H1 (cell line): ENCODE results near the gene SON. TPM values are rescaled to one million over a fixed set of nuclear protein-coding genes. Genes with fewer than 3 reads are reported as not detected.
A peak's percentile ranks its signal among the peaks of the same experiment; 100 is the strongest.

Experiments used
- CTCF ChIA-PET: fragments of 300-600 bp; sonication (Branson Sonifier 250); formaldehyde crosslinking; loops from one replicate; lab custom pipeline; 2021; ENCODE audit not compliant: partially characterized antibody; lab: Charles Lee
- POLR2A ChIA-PET: fragments of 300-600 bp; sonication (Branson Sonifier 250); formaldehyde crosslinking; loops from one replicate; lab custom pipeline; 2021; ENCODE audit warnings: inconsistent platforms; ENCODE audit not compliant: partially characterized antibody; lab: Charles Lee
- DNase-seq, 2 experiments: peaks; one replicate each; pipeline versions ENCODE4 v3.0.0 to v3.0.0-alpha.2; 2010 to 2022; ENCODE audit warnings: low spot score in 2 of 2, low read depth in 1 of 2, mixed read lengths in 1 of 2
- FAIRE-seq: peaks from 2 replicates; lab custom pipeline; 2011; peaks lifted over from hg19 to GRCh38; lab: Jason Lieb, UNC
- H2AFZ ChIP-seq: 2 replicates; pipeline ENCODE4 v1.8.1; 2012; ENCODE audit warnings: low read length, inconsistent platforms
- H2AK5ac ChIP-seq: 2 replicates; pipeline ENCODE4 v1.6.1; 2013; ENCODE audit warnings: low read depth, low read length
- H2BK120ac ChIP-seq: replicated peaks from 2 replicates; pipeline ENCODE3; 2013; ENCODE audit warnings: low read depth, low read length, inconsistent platforms
- H2BK12ac ChIP-seq: 2 replicates; pipeline ENCODE4 v1.6.1; 2013; ENCODE audit warnings: low read depth, low read length
- H2BK15ac ChIP-seq: 2 replicates; pipeline ENCODE4 v1.6.1; 2013; ENCODE audit warnings: low read length
- H2BK20ac ChIP-seq: 2 replicates; pipeline ENCODE4 v1.6.1; 2013; ENCODE audit warnings: low read length
- H2BK5ac ChIP-seq: 2 replicates; pipeline ENCODE4 v1.6.1; 2013; ENCODE audit warnings: low read depth, low read length
- H3K14ac ChIP-seq: 2 replicates; pipeline ENCODE4 v1.6.1; 2013; ENCODE audit warnings: inconsistent platforms; ENCODE audit not compliant: insufficient read length
- H3K18ac ChIP-seq: 2 replicates; pipeline ENCODE4 v1.6.1; 2013; ENCODE audit warnings: low read length; ENCODE audit errors: extremely low read depth
- H3K23ac ChIP-seq: 2 replicates; pipeline ENCODE4 v1.6.1; 2013; ENCODE audit warnings: inconsistent platforms; ENCODE audit not compliant: insufficient read length
- H3K23me2 ChIP-seq: 2 replicates; pipeline ENCODE4 v1.6.1; 2013; ENCODE audit warnings: low read depth, low read length
- H3K27ac ChIP-seq: 2 replicates; pipeline ENCODE4 v1.6.1; 2011; ENCODE audit warnings: low read depth, low read length, inconsistent platforms
- H3K27me3 ChIP-seq, 4 experiments: replicated peaks in 1 of 4; 1 replicate in 1 of 4; 2 replicates in 3 of 4; pipeline versions ENCODE4 v1.6.1 to v1.8.1; 2011 to 2013; ENCODE audit warnings: low read length in 3 of 4, mild to moderate bottlenecking in 3 of 4, inconsistent platforms in 2 of 4, mixed read lengths in 2 of 4, moderate library complexity in 1 of 4; ENCODE audit not compliant: control insufficient read depth in 3 of 4, insufficient read depth in 3 of 4; ENCODE audit errors: extremely low read depth in 1 of 4
- H3K36me3 ChIP-seq, 4 experiments: 2 replicates each; pipeline versions ENCODE4 v1.6.1 to v1.8.1; 2011 to 2013; ENCODE audit warnings: mild to moderate bottlenecking in 4 of 4, low read length in 3 of 4, moderate library complexity in 2 of 4, control low read depth in 1 of 4, inconsistent platforms in 1 of 4; ENCODE audit not compliant: insufficient read depth in 4 of 4, control insufficient read depth in 2 of 4
- H3K4ac ChIP-seq: replicated peaks from 2 replicates; pipeline ENCODE3; 2013; ENCODE audit warnings: low read length, low read depth, mixed read lengths, inconsistent platforms; ENCODE audit not compliant: insufficient read length
- H3K4me1 ChIP-seq, 4 experiments: replicated peaks in 1 of 4; 1 replicate in 1 of 4; 2 replicates in 3 of 4; pipeline versions ENCODE4 v1.6.1 to v1.8.1; 2011 to 2013; ENCODE audit warnings: low read length in 3 of 4, inconsistent platforms in 2 of 4, mixed read lengths in 1 of 4; ENCODE audit not compliant: insufficient read depth in 4 of 4, control insufficient read depth in 3 of 4
- H3K4me2 ChIP-seq, 2 experiments: 2 replicates each; pipeline versions ENCODE4 v1.6.1 to v1.8.1; 2011 to 2013; ENCODE audit warnings: low read depth in 2 of 2, low read length in 2 of 2, control low read depth in 1 of 2, inconsistent platforms in 1 of 2, mild to moderate bottlenecking in 1 of 2; ENCODE audit not compliant: insufficient read depth in 1 of 2
- H3K4me3 ChIP-seq, 4 experiments: fragments of 200-600, 300-600 bp in 1 of 4; sonication (generic), shearing (Covaris generic), sonication (Bioruptor Twin) in 1 of 4; 2 replicates each; pipeline versions ENCODE4 v1.5.1 to v1.8.1; 2011 to 2016; ENCODE audit warnings: low read length in 4 of 4, low read depth in 3 of 4, control low read depth in 2 of 4, inconsistent platforms in 2 of 4, mild to moderate bottlenecking in 2 of 4, mixed read lengths in 1 of 4, moderate library complexity in 1 of 4; ENCODE audit not compliant: insufficient read depth in 2 of 4; ENCODE audit errors: extremely low read depth in 1 of 4
- H3K56ac ChIP-seq: replicated peaks from 2 replicates; pipeline ENCODE3; 2013; ENCODE audit warnings: low read depth, mild to moderate bottlenecking, mixed read lengths, low read length, inconsistent platforms; ENCODE audit not compliant: insufficient read length
- H3K79me1 ChIP-seq: 2 replicates; pipeline ENCODE4 v1.6.1; 2013; ENCODE audit warnings: low read depth, low read length, control low read depth
- H3K79me2 ChIP-seq, 2 experiments: 2 replicates each; pipeline versions ENCODE4 v1.6.1 to v1.8.1; 2012 to 2013; ENCODE audit warnings: low read length in 2 of 2, mild to moderate bottlenecking in 2 of 2, inconsistent platforms in 1 of 2; ENCODE audit not compliant: insufficient read depth in 2 of 2, control insufficient read depth in 1 of 2
- H3K9ac ChIP-seq, 4 experiments: replicated peaks in 1 of 4; 1 replicate in 1 of 4; 2 replicates in 3 of 4; pipeline versions ENCODE4 v1.6.1 to v1.8.1; 2011 to 2013; ENCODE audit warnings: low read depth in 3 of 4, low read length in 3 of 4, control low read depth in 2 of 4, mild to moderate bottlenecking in 2 of 4, moderate library complexity in 2 of 4, inconsistent platforms in 1 of 4; ENCODE audit errors: extremely low read depth in 1 of 4
- H3K9me3 ChIP-seq, 2 experiments: 2 replicates each; pipeline versions ENCODE4 v1.6.1 to v1.8.1; 2012 to 2013; ENCODE audit warnings: mild to moderate bottlenecking in 2 of 2, moderate library complexity in 2 of 2, control low read depth in 1 of 2, inconsistent platforms in 1 of 2, low read depth in 1 of 2, low read length in 1 of 2, mixed read lengths in 1 of 2; ENCODE audit not compliant: insufficient read depth in 2 of 2
- H4K20me1 ChIP-seq, 2 experiments: replicated peaks in 1 of 2; 2 replicates each; pipeline versions ENCODE3 to v1.8.1; 2011 to 2013; ENCODE audit warnings: inconsistent platforms in 2 of 2, low read length in 2 of 2, mild to moderate bottlenecking in 1 of 2; ENCODE audit not compliant: insufficient read depth in 2 of 2, control insufficient read depth in 1 of 2
- H4K5ac ChIP-seq: 2 replicates; pipeline ENCODE4 v1.6.1; 2013; ENCODE audit warnings: low read length, low read depth, mixed read lengths, inconsistent platforms; ENCODE audit not compliant: insufficient read length
- H4K8ac ChIP-seq: 2 replicates; pipeline ENCODE4 v1.8.0; 2013; ENCODE audit warnings: mild to moderate bottlenecking, moderate library complexity, low read length, inconsistent platforms; ENCODE audit not compliant: insufficient read depth; ENCODE audit errors: extremely low read depth
- H4K91ac ChIP-seq: replicated peaks from 2 replicates; pipeline ENCODE3; 2013; ENCODE audit warnings: low read length, mixed read lengths, inconsistent platforms; ENCODE audit not compliant: insufficient read length
- WGBS, 2 experiments: shearing (Covaris generic) in 1 of 2; methylation state at CpG; one replicate each; pipeline versions ENCODE4 v1.1.6 to v1.1.7; 2013 to 2015; ENCODE audit warnings: low lambda C conversion rate in 2 of 2, mixed read lengths in 2 of 2, inconsistent platforms in 1 of 2, low coverage in 1 of 2, missing lambda C conversion rate in 1 of 2; ENCODE audit not compliant: insufficient replicate concordance in 2 of 2, insufficient coverage in 1 of 2, insufficient read length in 1 of 2; ENCODE audit errors: extremely low coverage in 1 of 2, missing lambda C conversion rate in 1 of 2; 5-methylcytosine and 5-hydroxymethylcytosine counted together
- polyA plus RNA-seq, 7 experiments: library from polyadenylated mRNA; depleted of rRNA in 3 of 7; stranded (reverse) in 5 of 7; unstranded in 2 of 7; fragments of >200 nt in 5 of 7; fragments of 200-250 nt in 2 of 7; gene quantifications; 1 replicate in 5 of 7; 2 replicates in 1 of 7; 4 replicates in 1 of 7; pipeline versions ENCODE4 v1.2.1 to v1.2.3, GENCODE V29; 2011 to 2013; ENCODE audit warnings: missing spikeins in 2 of 7, mixed read lengths in 2 of 7
- total RNA-seq: library from RNA; stranded (reverse); fragmentation: NEBNext Ultra II Directional; extraction: Animal tissue kit (Norgen Biotek cat#: 25700); gene quantifications from 2 replicates; pipeline ENCODE4 v1.2.1, GENCODE V29; 2021

The SON gene
- total and polyA plus RNA-seq, 2 of the 8 experiments (the other 6 are each of a cell fraction or from before 2014, with no cell fraction given) = 122 to 274 TPM

DNA sequence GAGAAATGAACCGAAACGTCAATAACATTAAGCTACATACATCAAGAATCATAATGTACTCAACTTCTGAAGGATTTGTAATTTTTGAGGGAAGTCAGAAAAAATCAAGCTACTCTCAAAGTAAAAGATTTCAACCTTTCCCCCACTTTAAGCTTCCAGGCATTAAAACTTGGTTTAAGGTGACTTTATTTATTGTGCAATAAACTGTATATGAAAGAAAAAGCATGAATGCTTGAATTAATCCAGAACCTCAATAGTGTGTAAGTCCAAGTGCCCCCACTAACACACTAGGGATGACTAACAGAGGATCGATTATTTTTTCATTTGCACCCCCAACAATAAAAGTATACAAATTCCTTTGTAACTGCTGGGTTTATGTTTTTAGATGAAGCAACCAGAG is 11.8 kb upstream of the SON start:
- Histone ChIP-seq H4K20me1 (peaks cover 2 to 3% of the 10 kb centered on the region in 2 experiments), H4K5ac (no peak overlapping the region), H3K4me1 (no peaks in the 10 kb centered on the region), H3K56ac (no peak overlapping the region), H3K9ac (no peak overlapping the region), H2BK15ac (no peak overlapping the region), H4K8ac (no peak overlapping the region), H3K36me3 (peaks cover 40 to 95% (median 82%) of the 10 kb centered on the region in 4 experiments), H2BK20ac (no peak overlapping the region), H3K79me2 (peaks cover 0 to 8% of the 10 kb centered on the region in 2 experiments; a peak in 2 of 4 replicates), H2BK12ac (no peak overlapping the region), H2AFZ (no peak overlapping the region), H3K18ac (no peak overlapping the region), H3K27me3 (no peaks in the 10 kb centered on the region), H3K9me3 (no peaks in the 10 kb centered on the region), H3K27ac (no peak overlapping the region), H4K91ac (no peak overlapping the region), H3K4me2 (no peak overlapping the region), H3K4me3 (no peak overlapping the region), H3K4ac (no peak overlapping the region), H3K14ac (no peak overlapping the region), H3K79me1 (no peaks in the 10 kb centered on the region), H2BK5ac (no peak overlapping the region), H3K23me2 (no peaks in the 10 kb centered on the region), H2AK5ac (no peak overlapping the region), H2BK120ac (no peak overlapping the region), H3K23ac (no peak overlapping the region)
- DNase-seq (no peak), FAIRE-seq (peak; percentile 24)
- ChIA-PET POLR2A (interaction anchor here (0.7 to 1.4 kb wide), 5 partner anchors 11 to 599 kb away, joined by 3 to 5 read pairs (median 3); partner anchors contain the start of gene GART), CTCF (no interaction called here)
- 97% methylated on average over 3 of the region's 3 CpGs; no CpG with 5 or more reads in 1 of the 2 experiments for WGBS, 2 experiments
